Lung (tissue), 12 donors: ENCODE data around the gene DCXR. TPM values are rescaled to one million over a fixed set of nuclear protein-coding genes. Genes with fewer than 3 reads are reported as not detected.

Source experiments
- ATAC-seq: fragments of 200-7000 bp; cut with Tn5 transposase; one replicate; pipeline ENCODE4 v1.9.1; 2020; ENCODE audit warnings: moderate number of reproducible peaks; ENCODE audit not compliant: insufficient read depth, low FRiP score
- DNase-seq, 3 donors: peaks; one replicate each; pipeline ENCODE4 v3.0.0-alpha.2; 2013 to 2017
- H3K27ac ChIP-seq, 2 donors: one replicate each; pipeline ENCODE4 v1.5.1; 2013; ENCODE audit warnings: mild to moderate bottlenecking in 2 of 2, moderate library complexity in 2 of 2, control low read depth in 1 of 2, inconsistent platforms in 1 of 2, low read depth in 1 of 2, low read length in 1 of 2
- H3K27me3 ChIP-seq, 3 donors: one replicate each; pipeline ENCODE4 v1.5.1; 2013; ENCODE audit warnings: low read length in 2 of 3; ENCODE audit not compliant: control insufficient read depth in 3 of 3, insufficient read depth in 3 of 3
- H3K36me3 ChIP-seq, 4 donors: one replicate each; pipeline ENCODE4 v1.5.1; 2013; ENCODE audit warnings: low read length in 4 of 4, mild to moderate bottlenecking in 1 of 4, moderate library complexity in 1 of 4; ENCODE audit not compliant: control insufficient read depth in 4 of 4, insufficient read depth in 4 of 4
- H3K4me1 ChIP-seq, 5 donors: one replicate each; pipeline ENCODE4 v1.5.1; 2013; ENCODE audit warnings: low read length in 5 of 5, mild to moderate bottlenecking in 2 of 5, moderate library complexity in 1 of 5; ENCODE audit not compliant: control insufficient read depth in 5 of 5, insufficient read depth in 5 of 5
- H3K4me3 ChIP-seq: one replicate; pipeline ENCODE4 v1.5.1; 2013; ENCODE audit warnings: mild to moderate bottlenecking, control low read depth, moderate library complexity
- H3K9ac ChIP-seq, 2 donors: one replicate each; pipeline ENCODE4 v1.5.1; 2013; ENCODE audit warnings: low read length in 2 of 2, control low read depth in 1 of 2; ENCODE audit not compliant: insufficient read depth in 1 of 2
- H3K9me3 ChIP-seq, 4 donors: one replicate each; pipeline ENCODE4 v1.5.1; 2013; ENCODE audit warnings: low read length in 3 of 4, mild to moderate bottlenecking in 1 of 4, moderate library complexity in 1 of 4; ENCODE audit not compliant: control insufficient read depth in 4 of 4, insufficient read depth in 3 of 4
- WGBS, 2 donors: extraction: QIAGEN DNeasy Blood & Tissue Kit; methylation state at CpG; one replicate each; pipeline ENCODE4 v1.1.7; 2013; 5-methylcytosine and 5-hydroxymethylcytosine counted together
- polyA plus RNA-seq, 2 donors: library from polyadenylated mRNA; stranded (reverse); fragments of 200-250 nt; gene quantifications; one replicate each; pipeline ENCODE4 v1.2.1, GENCODE V29; 2013
- total RNA-seq, 2 donors: library from RNA; depleted of rRNA in 1 of 2; stranded (reverse); fragments of >200 nt in 1 of 2; gene quantifications; one replicate each; pipeline ENCODE4 v1.2.1, GENCODE V29; 2014 to 2021
- TF ChIP-seq, protein P1 (sequence below): IDR thresholded peaks from 2 replicates; pipeline ENCODE4 v1.5.1; 2012; ENCODE audit warnings: mild to moderate bottlenecking; ENCODE audit errors: control extremely low read depth, extremely low read depth
- donor health status: control.
- donor health status: control.
- donor health status: Bipolar disorder and iron deficiency.
- donor health status: healthy.
- donor health status: DM: yes; HTN: yes; CAD: no.

Gene DCXR
- total and polyA plus RNA-seq, 4 donors, result 41.6 to 246 (median 206) TPM

DNA sequence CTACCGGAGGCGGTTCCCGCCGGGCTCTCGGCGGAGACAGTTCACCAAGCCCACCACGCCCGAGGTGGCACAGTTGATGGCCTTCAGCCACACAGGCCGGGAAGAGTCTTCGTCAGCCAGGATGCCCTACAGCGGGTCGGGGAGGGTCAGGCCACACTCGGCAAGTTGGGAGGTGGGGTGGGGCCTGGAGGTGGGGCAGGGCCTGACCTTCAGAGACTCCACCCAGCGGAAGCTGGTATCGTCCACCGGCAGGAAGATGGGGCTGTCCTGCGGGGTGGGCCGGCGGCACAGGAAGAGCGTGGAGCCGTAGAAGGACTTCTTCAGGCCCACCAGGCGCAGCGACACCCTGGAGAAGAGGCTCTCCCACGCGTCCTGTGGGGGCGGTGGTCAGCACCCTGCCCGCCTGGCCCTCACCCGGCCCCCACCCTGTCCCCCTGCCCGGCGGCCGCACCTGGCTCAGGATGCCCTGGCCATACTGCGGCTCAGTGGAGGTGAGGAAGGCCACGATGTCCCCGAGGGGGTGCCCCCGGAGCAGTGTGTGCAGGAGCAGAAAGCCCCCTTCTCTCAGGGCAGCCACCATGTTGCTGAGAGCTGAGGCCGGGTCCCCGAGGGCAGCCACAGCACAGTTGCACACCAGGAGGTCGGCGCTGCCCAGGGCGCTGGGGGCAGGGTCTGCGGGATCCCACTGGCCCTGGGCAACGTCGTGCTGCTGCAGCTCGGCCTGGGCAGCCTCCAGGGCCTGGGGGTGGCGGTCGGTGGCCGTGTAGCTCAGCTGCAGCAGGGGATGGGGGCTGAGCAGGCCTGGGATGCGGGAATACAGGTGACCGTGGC, 47.7 kb upstream of the DCXR start:
- ATAC-seq (no peak), DNase-seq (no peak)
- TF ChIP-seq, protein P1, sequence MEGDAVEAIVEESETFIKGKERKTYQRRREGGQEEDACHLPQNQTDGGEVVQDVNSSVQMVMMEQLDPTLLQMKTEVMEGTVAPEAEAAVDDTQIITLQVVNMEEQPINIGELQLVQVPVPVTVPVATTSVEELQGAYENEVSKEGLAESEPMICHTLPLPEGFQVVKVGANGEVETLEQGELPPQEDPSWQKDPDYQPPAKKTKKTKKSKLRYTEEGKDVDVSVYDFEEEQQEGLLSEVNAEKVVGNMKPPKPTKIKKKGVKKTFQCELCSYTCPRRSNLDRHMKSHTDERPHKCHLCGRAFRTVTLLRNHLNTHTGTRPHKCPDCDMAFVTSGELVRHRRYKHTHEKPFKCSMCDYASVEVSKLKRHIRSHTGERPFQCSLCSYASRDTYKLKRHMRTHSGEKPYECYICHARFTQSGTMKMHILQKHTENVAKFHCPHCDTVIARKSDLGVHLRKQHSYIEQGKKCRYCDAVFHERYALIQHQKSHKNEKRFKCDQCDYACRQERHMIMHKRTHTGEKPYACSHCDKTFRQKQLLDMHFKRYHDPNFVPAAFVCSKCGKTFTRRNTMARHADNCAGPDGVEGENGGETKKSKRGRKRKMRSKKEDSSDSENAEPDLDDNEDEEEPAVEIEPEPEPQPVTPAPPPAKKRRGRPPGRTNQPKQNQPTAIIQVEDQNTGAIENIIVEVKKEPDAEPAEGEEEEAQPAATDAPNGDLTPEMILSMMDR, result no peak
- H3K4me3 ChIP-seq, result no peak overlapping the region
- 89 to 90% methylated on average over 44 to 49 of the region's 49 CpGs for WGBS, 2 donors
- no peak overlapping the region for H3K27ac ChIP-seq
- H3K36me3 ChIP-seq, result peaks cover 4 to 99% (median 20%) of the 10 kb centered on the region in 4 donors
- H3K27me3 ChIP-seq, result no peaks in the 10 kb centered on the region
- no peak overlapping the region for H3K9ac ChIP-seq
- no peaks in the 10 kb centered on the region for H3K9me3 ChIP-seq
- no peaks in the 10 kb centered on the region for H3K4me1 ChIP-seq

GRCh38 chr17:82084373-82085030, 47.0 kb upstream of the DCXR start:
- no peak for ATAC-seq
- WGBS, 2 donors, result 93 to 94% methylated on average over 31 of the region's 31 CpGs
- DNase-seq, result no peak

GRCh38 chr17:82083533-82084359, 46.2 kb upstream of the DCXR start:
- Histone ChIP-seq H3K4me1 (no peaks in the 10 kb centered on the region), H3K9ac (no peak overlapping the region), H3K27me3 (no peaks in the 10 kb centered on the region), H3K36me3 (peaks cover 4 to 97% (median 22%) of the 10 kb centered on the region in 4 donors), H3K27ac (no peak overlapping the region), H3K4me3 (no peak overlapping the region), H3K9me3 (peaks cover 0 to 2% (median 0%) of the 10 kb centered on the region in 4 donors)
- TF ChIP-seq, protein P1, result no peak
- DNase-seq (no peak), ATAC-seq (no peak)
- 93 to 95% methylated on average over 53 to 55 of the region's 55 CpGs for WGBS, 2 donors

More at GRCh38 chr17:82084373-82085030, 47.0 kb upstream of the DCXR start:
- H3K36me3 ChIP-seq, result peaks cover 4 to 98% (median 20%) of the 10 kb centered on the region in 4 donors
- no peaks in the 10 kb centered on the region for H3K27me3 ChIP-seq
- no peaks in the 10 kb centered on the region for H3K4me1 ChIP-seq
- H3K9ac ChIP-seq, result no peak overlapping the region
- no peak overlapping the region for H3K4me3 ChIP-seq
- TF ChIP-seq, protein P1, result no peak
- H3K27ac ChIP-seq, result no peak overlapping the region
- H3K9me3 ChIP-seq, result no peaks in the 10 kb centered on the region
